ENCODE data around the gene GMFB. TPM values are rescaled to one million over a fixed set of nuclear protein-coding genes. Genes with fewer than 3 reads are reported as not detected.

The GMFB gene
- total RNA-seq, 1 experiment from 2014 or later = 79.2 TPM

GRCh38 chr14:54425537-54426274 lies 63.1 kb downstream of the GMFB start:
- WGBS (ENCODE audit: extremely low coverage, insufficient read length, low lambda C conversion rate) = no CpG with 5 or more reads among the region's 3 CpGs
- peaks cover under 1 to 3% of the 10 kb centered on the region in 2 experiments; a peak in 3 of 4 replicates for H3K4me1 Mint-ChIP-seq
- no peaks in the 10 kb centered on the region for H3K9me3 Mint-ChIP-seq
- H4K8ac ChIP-seq (replicated peaks; ENCODE audit: insufficient read length, low read depth, low read length) = no peak overlapping the region
- no peak overlapping the region for H3K56ac ChIP-seq (ENCODE audit: insufficient read length, low read depth, low read length)
- H3K14ac ChIP-seq (ENCODE audit: insufficient read depth, low read length) = no peak overlapping the region
- peaks cover 24 to 47% (median 43%) of the 10 kb centered on the region in 3 experiments; a peak in 6 of 7 replicates for H3K36me3 Mint-ChIP-seq (ENCODE audit: insufficient read depth in 1 of 3, low read depth in 3 of 3)
- no peak overlapping the region for H3T11ph ChIP-seq (ENCODE audit: low read length)
- H3K4ac ChIP-seq (ENCODE audit: low read depth, low read length) = no peak overlapping the region
- no peak overlapping the region for H3K27ac Mint-ChIP-seq
- H3K4me3 Mint-ChIP-seq = no peak overlapping the region
- no peak overlapping the region for H3K4me2 ChIP-seq (ENCODE audit: insufficient read depth, insufficient read length, low read length)
- H3K18ac ChIP-seq (ENCODE audit: insufficient read length, low read depth, low read length) = no peak overlapping the region
- TF ChIP-seq, protein P1, sequence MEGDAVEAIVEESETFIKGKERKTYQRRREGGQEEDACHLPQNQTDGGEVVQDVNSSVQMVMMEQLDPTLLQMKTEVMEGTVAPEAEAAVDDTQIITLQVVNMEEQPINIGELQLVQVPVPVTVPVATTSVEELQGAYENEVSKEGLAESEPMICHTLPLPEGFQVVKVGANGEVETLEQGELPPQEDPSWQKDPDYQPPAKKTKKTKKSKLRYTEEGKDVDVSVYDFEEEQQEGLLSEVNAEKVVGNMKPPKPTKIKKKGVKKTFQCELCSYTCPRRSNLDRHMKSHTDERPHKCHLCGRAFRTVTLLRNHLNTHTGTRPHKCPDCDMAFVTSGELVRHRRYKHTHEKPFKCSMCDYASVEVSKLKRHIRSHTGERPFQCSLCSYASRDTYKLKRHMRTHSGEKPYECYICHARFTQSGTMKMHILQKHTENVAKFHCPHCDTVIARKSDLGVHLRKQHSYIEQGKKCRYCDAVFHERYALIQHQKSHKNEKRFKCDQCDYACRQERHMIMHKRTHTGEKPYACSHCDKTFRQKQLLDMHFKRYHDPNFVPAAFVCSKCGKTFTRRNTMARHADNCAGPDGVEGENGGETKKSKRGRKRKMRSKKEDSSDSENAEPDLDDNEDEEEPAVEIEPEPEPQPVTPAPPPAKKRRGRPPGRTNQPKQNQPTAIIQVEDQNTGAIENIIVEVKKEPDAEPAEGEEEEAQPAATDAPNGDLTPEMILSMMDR (conservative IDR thresholded peaks at IDR 0.05) = no peak
- no peak for DNase-seq
- no peaks in the 10 kb centered on the region for H3K4me1 ChIP-seq (ENCODE audit: insufficient read depth, low read length)
- no peaks in the 10 kb centered on the region for H3K79me1 ChIP-seq (ENCODE audit: insufficient read depth, low read depth, low read length, poor library complexity, severe bottlenecking)
- no peak overlapping the region for H2BK12ac ChIP-seq (ENCODE audit: insufficient read length, low read depth, low read length)
- no peak overlapping the region for H4K5ac ChIP-seq (ENCODE audit: insufficient read length, low read depth, low read length)
- no peak overlapping the region for H2AFZ ChIP-seq (ENCODE audit: low read length)
- no peak overlapping the region for H2BK15ac ChIP-seq (ENCODE audit: low read depth, low read length)
- H3K27ac ChIP-seq (ENCODE audit: insufficient read length, low read depth, low read length) = no peak overlapping the region
- no peaks in the 10 kb centered on the region for H3K9me3 ChIP-seq (ENCODE audit: control insufficient read depth, low read depth, low read length)
- no peaks in the 10 kb centered on the region for H3K27me3 ChIP-seq (ENCODE audit: insufficient read depth, low read length)
- no peak overlapping the region for H3K23ac ChIP-seq (ENCODE audit: insufficient read length, low read depth, low read length)
- H2BK120ac ChIP-seq (ENCODE audit: low read depth, low read length, poor library complexity, severe bottlenecking) = no peak overlapping the region
- no peak overlapping the region for H2AK5ac ChIP-seq (ENCODE audit: insufficient read length, low read length)
- H3K9ac ChIP-seq (ENCODE audit: extremely low read depth, insufficient read length, low read length) = no peak overlapping the region
- H3K79me2 ChIP-seq (ENCODE audit: insufficient read depth, low read length) = 0 out of 2 replicates have a peak, but pooled peaks cover 2% of the 10 kb centered on the region
- H2BK20ac ChIP-seq (ENCODE audit: low read depth, low read length, poor library complexity, severe bottlenecking) = no peak overlapping the region
- no peaks in the 10 kb centered on the region for H3K23me2 ChIP-seq (ENCODE audit: insufficient read length, low read depth, low read length, poor library complexity, severe bottlenecking)
- no peak overlapping the region for H4K91ac ChIP-seq (ENCODE audit: insufficient read length, low read depth, low read length)
- no peak overlapping the region for H2BK5ac ChIP-seq (ENCODE audit: insufficient read length, low read length)
- H4K20me1 ChIP-seq (ENCODE audit: control insufficient read depth, insufficient read depth, insufficient read length) = no peaks in the 10 kb centered on the region
- no peaks in the 10 kb centered on the region for H3K27me3 Mint-ChIP-seq (ENCODE audit: low read depth)
